GM19023 (cell line): ENCODE results near the gene HSD11B1.

Experiments used
- ATAC-seq: cut with Tn5 transposase; IDR thresholded peaks from one replicate; pipeline ENCODE4 v1.9.1; 2021; ENCODE audit warnings: mild to moderate bottlenecking, moderate library complexity; ENCODE audit not compliant: unreplicated experiment

Gene HSD11B1

DNA sequence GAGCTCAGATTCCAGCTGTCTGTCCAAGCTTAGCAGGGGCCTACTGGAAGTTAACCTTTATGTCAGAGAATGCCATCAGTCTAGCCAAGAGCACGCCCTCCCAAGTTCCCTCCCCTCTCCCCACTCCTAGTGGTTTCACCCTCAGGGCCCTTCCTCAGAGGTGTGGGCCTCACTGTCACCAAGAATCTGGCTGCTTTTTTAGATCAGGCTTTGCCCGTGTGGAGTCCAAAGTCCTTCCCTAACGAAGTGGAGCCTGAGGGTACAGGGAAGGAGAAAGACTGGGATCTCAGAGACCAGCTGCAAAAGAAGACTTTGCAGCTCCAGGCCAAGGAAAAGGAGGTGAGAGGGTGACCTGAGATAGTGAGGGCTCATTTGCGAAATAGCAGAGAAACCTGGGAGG, 75.6 kb downstream of the HSD11B1 start:
- no peak for ATAC-seq

DNA sequence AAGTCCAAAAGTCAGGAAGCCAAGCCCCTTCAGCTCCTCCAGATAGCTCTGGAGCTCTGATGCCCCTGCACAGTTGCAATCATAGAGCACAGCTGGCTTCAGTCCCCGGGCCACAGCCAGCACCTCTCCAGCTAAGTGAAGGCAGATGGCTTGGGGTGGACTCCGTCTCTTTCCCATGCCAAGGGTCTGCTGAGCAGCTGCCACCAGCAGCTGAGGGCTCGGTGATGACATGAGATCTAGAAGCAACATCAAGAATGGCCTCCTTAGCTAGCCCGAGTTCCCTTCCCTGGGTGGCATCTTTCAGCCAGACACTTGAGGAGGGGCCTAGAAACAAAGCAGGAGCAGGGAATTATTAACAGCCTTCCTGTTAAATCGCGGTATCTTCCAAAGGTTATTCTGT, 78.7 kb downstream of the HSD11B1 start:
- no peak for ATAC-seq
